Activated CD4-positive, alpha-beta T cell treated with anti-CD3 and anti-CD28 coated beads for 24 hours (primary cell): ENCODE data around the gene FBXW5.

ENCODE experiments used
- DNase-seq, 2 donors: peaks; one replicate each; pipeline ENCODE4 v3.0.0-alpha.2; 2020; ENCODE audit warnings: low read depth in 2 of 2

FBXW5 gene

GRCh38 chr9:136944519-136945332 lies at the start of gene FBXW5, which contains the start of gene C8G:
TSS of gene FBXW5 (minus strand) at chr9:136944738. CDS start at chr9:136944083, 655 bp downstream.
TSS of gene C8G (plus strand) at chr9:136945243. CDS start at chr9:136945321, 78 bp downstream.
- peak; percentile 88 to 89 for DNase-seq

- no peak for DNase-seq
Observed at GRCh38 chr9:136992819-136993369, 48.4 kb upstream of the FBXW5 start.

GRCh38 chr9:136991993-136992818 lies 47.7 kb upstream of the FBXW5 start, which contains the start of gene PAXX:
TSS of gene PAXX (plus strand) at chr9:136992422. CDS start at chr9:136992444, 22 bp downstream.
- DNase-seq, result peak; percentile 94 to 95

- no peak for DNase-seq
Observed at GRCh38 chr9:136990242-136990911, 45.8 kb upstream of the FBXW5 start.

GRCh38 chr9:136988872-136989271 lies 44.3 kb upstream of the FBXW5 start:
- no peak for DNase-seq

GRCh38 chr9:136985853-136986252 lies 41.3 kb upstream of the FBXW5 start:
- no peak for DNase-seq

GRCh38 chr9:136985027-136985602 lies 40.6 kb upstream of the FBXW5 start:
- no peak for DNase-seq

GRCh38 chr9:136984464-136985026 lies 40.0 kb upstream of the FBXW5 start:
- no peak for DNase-seq

- no peak for DNase-seq
Observed at GRCh38 chr9:136983656-136984314, 39.2 kb upstream of the FBXW5 start.

GRCh38 chr9:136983167-136983566 lies 38.6 kb upstream of the FBXW5 start:
- no peak for DNase-seq

- no peak for DNase-seq
Observed at GRCh38 chr9:136982232-136983051, 37.9 kb upstream of the FBXW5 start, which contains the start of gene LCNL1. TSS of gene LCNL1 (plus strand) at chr9:136982993. CDS start at chr9:136983587, 594 bp downstream.

GRCh38 chr9:136981588-136982231 lies 37.2 kb upstream of the FBXW5 start:
- DNase-seq, result no peak

GRCh38 chr9:136980669-136981478 lies 36.3 kb upstream of the FBXW5 start:
- no peak for DNase-seq

- no peak for DNase-seq
Observed at GRCh38 chr9:136979769-136980587, 35.4 kb upstream of the FBXW5 start.

GRCh38 chr9:136978865-136979544 lies 34.5 kb upstream of the FBXW5 start:
- no peak for DNase-seq

GRCh38 chr9:136978073-136978864 lies 33.7 kb upstream of the FBXW5 start:
- DNase-seq, result peak; percentile 46 to 54
